Amniotic stem cell (primary cell): ENCODE results near the gene C16orf46.

Source experiments
- DNase-seq: peaks from one replicate; lab custom pipeline; 2025; lab: John Stamatoyannopoulos, UW

The C16orf46 gene

GRCh38 chr16:81073560-81074330 is 3.3 kb downstream of the C16orf46 start:
- no peak for DNase-seq

- DNase-seq: no peak
Observed at GRCh38 chr16:81071805-81072204, 5.2 kb downstream of the C16orf46 start.

- no peak for DNase-seq
Observed at GRCh38 chr16:81070979-81071378, 6.1 kb downstream of the C16orf46 start.

GRCh38 chr16:81069063-81069462 is 8.0 kb downstream of the C16orf46 start:
- DNase-seq: no peak

- no peak for DNase-seq
Observed at GRCh38 chr16:81067166-81067565, 9.9 kb downstream of the C16orf46 start.

GRCh38 chr16:81066681-81067080 is 10.4 kb downstream of the C16orf46 start:
- DNase-seq: no peak

- no peak for DNase-seq
Observed at GRCh38 chr16:81061871-81062608, 15.0 kb downstream of the C16orf46 start.

- DNase-seq: no peak
Observed at GRCh38 chr16:81061307-81061640, 15.8 kb downstream of the C16orf46 start.

- DNase-seq: no peak
Observed at GRCh38 chr16:81060576-81061306, 16.3 kb downstream of the C16orf46 start.

- no peak for DNase-seq
Observed at GRCh38 chr16:81053761-81054160, 23.3 kb downstream of the C16orf46 start.

- DNase-seq: no peak
Observed at GRCh38 chr16:81042821-81043220, 34.2 kb downstream of the C16orf46 start.

GRCh38 chr16:81041696-81042095 is 35.3 kb downstream of the C16orf46 start:
- DNase-seq: no peak

- DNase-seq: no peak
Observed at GRCh38 chr16:81040842-81041241, 36.2 kb downstream of the C16orf46 start.

GRCh38 chr16:81040131-81040530 is 36.9 kb downstream of the C16orf46 start:
- DNase-seq: no peak

GRCh38 chr16:81036751-81037350 is 40.2 kb downstream of the C16orf46 start:
- no peak for DNase-seq

- no peak for DNase-seq
Observed at GRCh38 chr16:81035975-81036750, 40.9 kb downstream of the C16orf46 start.

GRCh38 chr16:81035398-81035974 is 41.6 kb downstream of the C16orf46 start, which contains the start of gene ATMIN:
ATMIN (plus strand) TSS chr16:81035842; CDS start chr16:81035871, 29 bp downstream.
- peak; percentile 64 for DNase-seq

GRCh38 chr16:81029930-81030604 is 47.0 kb downstream of the C16orf46 start:
- DNase-seq: no peak

- no peak for DNase-seq
Observed at GRCh38 chr16:81026429-81026828, 50.6 kb downstream of the C16orf46 start.

GRCh38 chr16:81018496-81018895 is 58.5 kb downstream of the C16orf46 start:
- no peak for DNase-seq

GRCh38 chr16:81014672-81015071 is 62.4 kb downstream of the C16orf46 start:
- no peak for DNase-seq
